ENCODE data around the gene HMBS.
"Not testable (repeated sequence)": the region's sequence is repeated elsewhere in the genome, so short reads cannot be mapped to it uniquely, and the experiment has no call there.

The HMBS gene

GRCh38 chr11:119054418-119054817 is 30.3 kb upstream of the HMBS start:
- ChIA-PET POLR2A (interaction anchor here (2.0 kb wide), 1 partner anchor 35 kb away, joined by 6 read pairs; the partner anchor contains the start of gene TRAPPC4), CTCF (interaction anchor here (1.5 to 4.4 kb wide), 2 partner anchors 12 to 23 kb away, joined by 4 to 39 read pairs; partner anchors contain the start of gene VPS11)
- DNase-seq (ENCODE audit: extremely low spot score): no peak
- TF ChIP-seq CTCF (IDR thresholded peaks at IDR 0.05; ENCODE audit: control extremely low read depth, extremely low read depth, low read depth, missing control alignments): no peak

- peak; percentile 23 for TF ChIP-seq CTCF (IDR thresholded peaks at IDR 0.05; ENCODE audit: control extremely low read depth, extremely low read depth, low read depth, missing control alignments)
- CTCF ChIA-PET: interaction anchor here (0.7 to 4.4 kb wide), 8 partner anchors 11 to 269 kb away, joined by 3 to 39 read pairs (median 3); partner anchors contain the start of gene VPS11
- POLR2A ChIA-PET: interaction anchor here (1.0 to 2.1 kb wide), 7 partner anchors 8 to 39 kb away, joined by 3 to 6 read pairs (median 5); partner anchors contain the start of genes HMBS, TRAPPC4 and VPS11
- DNase-seq (ENCODE audit: extremely low spot score): no peak
Measured at GRCh38 chr11:119055901-119056300, 28.8 kb upstream of the HMBS start.

GRCh38 chr11:119056421-119056999 is 28.2 kb upstream of the HMBS start:
- TF ChIP-seq CTCF (IDR thresholded peaks at IDR 0.05; ENCODE audit: control extremely low read depth, extremely low read depth, low read depth, missing control alignments): no peak
- peak; percentile 39 for DNase-seq (ENCODE audit: extremely low spot score)
- ChIA-PET POLR2A (interaction anchor here (1.0 to 2.1 kb wide), 7 partner anchors 8 to 38 kb away, joined by 3 to 6 read pairs (median 5); partner anchors contain the start of genes HMBS, TRAPPC4 and VPS11), CTCF (interaction anchor here (0.6 to 4.4 kb wide), 13 partner anchors 9 to 269 kb away, joined by 3 to 39 read pairs (median 3); partner anchors contain the start of genes DPAGT1 and VPS11)

- ChIA-PET CTCF (interaction anchor here (0.6 to 4.4 kb wide), 14 partner anchors 9 to 268 kb away, joined by 3 to 39 read pairs (median 3); partner anchors contain the start of genes DPAGT1 and VPS11), POLR2A (interaction anchor here (1.0 to 2.1 kb wide), 6 partner anchors 9 to 38 kb away, joined by 3 to 6 read pairs (median 4); partner anchors contain the start of genes HMBS and VPS11)
- peak; percentile 18 for TF ChIP-seq CTCF (IDR thresholded peaks at IDR 0.05; ENCODE audit: control extremely low read depth, extremely low read depth, low read depth, missing control alignments)
- DNase-seq (ENCODE audit: extremely low spot score): peak; percentile 99
Measured at GRCh38 chr11:119057000-119057769, 27.5 kb upstream of the HMBS start, which contains the start of gene HYOU1. HYOU1 (minus strand) TSS chr11:119057205; CDS start chr11:119056160, 1,045 bp downstream.

GRCh38 chr11:119059128-119059527 is 25.6 kb upstream of the HMBS start:
- CTCF ChIA-PET: interaction anchor here (0.8 to 1.2 kb wide), 2 partner anchors 8 to 265 kb away, joined by 3 read pairs; no protein-coding TSS in a partner anchor
- DNase-seq (ENCODE audit: extremely low spot score); POLR2A ChIA-PET: not testable (repeated sequence)

GRCh38 chr11:119061256-119061655 is 23.4 kb upstream of the HMBS start:
- ChIA-PET CTCF (interaction anchor here (1.1 to 1.3 kb wide), 3 partner anchors 12 to 277 kb away, joined by 3 read pairs; no protein-coding TSS in a partner anchor), POLR2A (no interaction called here)
- DNase-seq (ENCODE audit: extremely low spot score): no peak
- no peak for TF ChIP-seq CTCF (IDR thresholded peaks at IDR 0.05; ENCODE audit: control extremely low read depth, extremely low read depth, low read depth, missing control alignments)
